GM23338 (cell line): Measurements from ENCODE around the gene SLC2A13. TPM values are rescaled to one million over a fixed set of nuclear protein-coding genes. Genes with fewer than 3 reads are reported as not detected.
"Not testable (repeated sequence)": the region's sequence is repeated elsewhere in the genome, so short reads cannot be mapped to it uniquely, and the experiment has no call there.

Experiments
- ATAC-seq: fragments of 200-7000 bp; cut with Tn5 transposase; 3 replicates; pipeline ENCODE4 v1.9.1; 2020
- DNase-seq: peaks from one replicate; pipeline ENCODE4 v3.0.0-alpha.2; 2015; ENCODE audit warnings: low spot score
- H2AFZ ChIP-seq: fragments of 200-600 bp; sonication (generic); 2 replicates; pipeline ENCODE4 v1.8.0; 2016; ENCODE audit warnings: antibody characterized with exemption, mild to moderate bottlenecking, moderate library complexity
- H3F3A ChIP-seq: fragments of 200-600 bp; sonication (generic); replicated peaks from 2 replicates; pipeline ENCODE4 v1.8.0; 2017; ENCODE audit warnings: antibody characterized with exemption, mixed run types, low read depth
- H3K27ac ChIP-seq: fragments of 200-600 bp; sonication (generic); 2 replicates; pipeline ENCODE4 v1.6.1; 2016; ENCODE audit warnings: low read depth
- H3K27me3 ChIP-seq: fragments of 200-600 bp; sonication (generic); 2 replicates; pipeline ENCODE4 v1.8.0; 2016; ENCODE audit warnings: mild to moderate bottlenecking, mixed run types, moderate library complexity; ENCODE audit not compliant: insufficient read depth
- H3K36me3 ChIP-seq: fragments of 200-600 bp; sonication (generic); 2 replicates; pipeline ENCODE4 v1.8.0; 2016; ENCODE audit warnings: mild to moderate bottlenecking; ENCODE audit not compliant: insufficient read depth
- H3K4me1 ChIP-seq: fragments of 200-600 bp; sonication (generic); 2 replicates; pipeline ENCODE4 v1.8.0; 2016; ENCODE audit warnings: mild to moderate bottlenecking, moderate library complexity; ENCODE audit not compliant: insufficient read depth
- H3K4me2 ChIP-seq: fragments of 200-600 bp; sonication (generic); 2 replicates; pipeline ENCODE4 v1.7.1; 2017; ENCODE audit warnings: mixed run types
- H3K4me3 ChIP-seq: fragments of 200-600 bp; sonication (generic); 2 replicates; pipeline ENCODE4 v1.6.1; 2016; ENCODE audit warnings: mixed run types
- H3K79me2 ChIP-seq: fragments of 200-600 bp; sonication (generic); replicated peaks from 2 replicates; pipeline ENCODE4 v1.8.0; 2017; ENCODE audit warnings: mild to moderate bottlenecking; ENCODE audit not compliant: insufficient read depth
- H3K9me2 ChIP-seq: fragments of 200-600 bp; sonication (generic); 2 replicates; pipeline ENCODE4 v1.8.0; 2017; ENCODE audit not compliant: insufficient read depth
- H4K20me1 ChIP-seq: fragments of 200-600 bp; sonication (generic); replicated peaks from 2 replicates; pipeline ENCODE4 v1.8.0; 2017; ENCODE audit warnings: mild to moderate bottlenecking; ENCODE audit not compliant: insufficient read depth
- H3K27ac Mint-ChIP-seq: 2 replicates; pipeline ENCODE4 v1.8.0; 2020; ENCODE audit warnings: inconsistent platforms, mild to moderate bottlenecking, moderate library complexity, mixed read lengths
- H3K27me3 Mint-ChIP-seq: 3 replicates; pipeline ENCODE4 v1.8.0; 2022; ENCODE audit warnings: low read depth, mild to moderate bottlenecking, moderate library complexity, mixed read lengths, inconsistent platforms; ENCODE audit not compliant: insufficient read depth, poor library complexity
- H3K36me3 Mint-ChIP-seq: 3 replicates; pipeline ENCODE4 v1.8.0; 2021; ENCODE audit warnings: low read depth, mild to moderate bottlenecking, inconsistent platforms, moderate library complexity, mixed read lengths
- H3K4me1 Mint-ChIP-seq: 3 replicates; pipeline ENCODE4 v1.8.0; 2020; ENCODE audit warnings: mild to moderate bottlenecking, inconsistent platforms, mixed read lengths
- H3K4me3 Mint-ChIP-seq: 3 replicates; pipeline ENCODE4 v1.8.0; 2021; ENCODE audit warnings: moderate library complexity, mild to moderate bottlenecking, inconsistent platforms, mixed read lengths
- H3K9me3 Mint-ChIP-seq: 3 replicates; pipeline ENCODE4 v1.8.0; 2020; ENCODE audit warnings: moderate library complexity, mild to moderate bottlenecking, inconsistent platforms, mixed read lengths
- CREB1 ChIP-seq: fragments of 250-450 bp; sonication (Bioruptor Pico); IDR thresholded peaks from 2 replicates; pipeline ENCODE4 v1.5.0; 2020; ENCODE audit warnings: low read depth, mild to moderate bottlenecking, moderate library complexity
- EZH2 ChIP-seq: fragments of 200-600 bp; sonication (generic); IDR thresholded peaks from one replicate; pipeline ENCODE4 v1.8.0; 2017; ENCODE audit warnings: antibody characterized with exemption, mild to moderate bottlenecking, low read depth; ENCODE audit not compliant: unreplicated experiment
- EZH2phosphoT487 ChIP-seq: fragments of 200-600 bp; sonication (generic); IDR thresholded peaks from one replicate; pipeline ENCODE4 v1.8.1; 2018; ENCODE audit warnings: antibody characterized with exemption; ENCODE audit not compliant: unreplicated experiment
- JUNB ChIP-seq: IDR thresholded peaks from one replicate; pipeline ENCODE4 v1.6.1; 2016; ENCODE audit warnings: antibody characterized with exemption; ENCODE audit not compliant: unreplicated experiment
- NANOG ChIP-seq: IDR thresholded peaks from 2 replicates; pipeline ENCODE4 v1.6.1; 2016; ENCODE audit warnings: antibody characterized with exemption, borderline replicate concordance
- POLR2AphosphoS5 ChIP-seq: IDR thresholded peaks from 2 replicates; pipeline ENCODE4 v1.6.1; 2016; ENCODE audit warnings: antibody characterized with exemption, low read depth
- REST ChIP-seq: IDR thresholded peaks from one replicate; pipeline ENCODE4 v1.6.1; 2018; ENCODE audit warnings: antibody characterized with exemption; ENCODE audit not compliant: unreplicated experiment
- STAT1 ChIP-seq: IDR thresholded peaks from one replicate; pipeline ENCODE4 v1.6.1; 2016; ENCODE audit warnings: antibody characterized with exemption; ENCODE audit not compliant: unreplicated experiment
- ZNF331 ChIP-seq: fragments of 250-450 bp; sonication (Bioruptor Pico); IDR thresholded peaks from 2 replicates; pipeline ENCODE4 v1.5.0; 2020; ENCODE audit warnings: low read depth, mild to moderate bottlenecking, moderate library complexity
- polyA plus RNA-seq: library from polyadenylated mRNA; unstranded; fragments of >200 nt; fragmentation: Nextera tagmentation; extraction: Ambion mirVana; gene quantifications from 2 replicates; pipeline ENCODE4 v1.2.1, GENCODE V29; 2016
- total RNA-seq: library from RNA; depleted of rRNA; stranded (reverse); fragments of >200 nt; shearing (Covaris generic); gene quantifications from 2 replicates; pipeline ENCODE4 v1.2.3, GENCODE V29; 2014
- TF ChIP-seq, protein P1 (sequence below): fragments of 250-450 bp; sonication (Bioruptor Pico); IDR thresholded peaks from 2 replicates; pipeline ENCODE4 v1.5.0; 2020; ENCODE audit warnings: mild to moderate bottlenecking, moderate library complexity
- TF ChIP-seq, protein P2 (sequence below): IDR thresholded peaks from 2 replicates; pipeline ENCODE4 v1.6.1; 2016; ENCODE audit warnings: antibody characterized with exemption
- TF ChIP-seq, protein P3 (sequence below), 2 experiments: fragments of 200-600 bp in 1 of 2; sonication (generic) in 1 of 2; conservative IDR thresholded peaks; 2 replicates each; pipeline versions ENCODE4 v1.5.1 to v1.6.1; 2016 to 2017; ENCODE audit warnings: antibody characterized with exemption in 2 of 2, low read depth in 2 of 2, mild to moderate bottlenecking in 2 of 2, moderate library complexity in 1 of 2

The SLC2A13 gene
- total and polyA plus RNA-seq, 2 experiments from 2014 or later, result 6.8 to 22.7 TPM

- H2AFZ ChIP-seq, result no peak overlapping the region
- no peaks in the 10 kb centered on the region for H3K9me2 ChIP-seq
- Mint-ChIP-seq H3K4me3 (no peak overlapping the region), H3K27ac (no peak overlapping the region), H3K9me3 (no peaks in the 10 kb centered on the region), H3K27me3 (peaks cover 2% of the 10 kb centered on the region), H3K36me3 (peaks cover 9% of the 10 kb centered on the region), H3K4me1 (peaks cover 2% of the 10 kb centered on the region)
- TF ChIP-seq, protein P1, sequence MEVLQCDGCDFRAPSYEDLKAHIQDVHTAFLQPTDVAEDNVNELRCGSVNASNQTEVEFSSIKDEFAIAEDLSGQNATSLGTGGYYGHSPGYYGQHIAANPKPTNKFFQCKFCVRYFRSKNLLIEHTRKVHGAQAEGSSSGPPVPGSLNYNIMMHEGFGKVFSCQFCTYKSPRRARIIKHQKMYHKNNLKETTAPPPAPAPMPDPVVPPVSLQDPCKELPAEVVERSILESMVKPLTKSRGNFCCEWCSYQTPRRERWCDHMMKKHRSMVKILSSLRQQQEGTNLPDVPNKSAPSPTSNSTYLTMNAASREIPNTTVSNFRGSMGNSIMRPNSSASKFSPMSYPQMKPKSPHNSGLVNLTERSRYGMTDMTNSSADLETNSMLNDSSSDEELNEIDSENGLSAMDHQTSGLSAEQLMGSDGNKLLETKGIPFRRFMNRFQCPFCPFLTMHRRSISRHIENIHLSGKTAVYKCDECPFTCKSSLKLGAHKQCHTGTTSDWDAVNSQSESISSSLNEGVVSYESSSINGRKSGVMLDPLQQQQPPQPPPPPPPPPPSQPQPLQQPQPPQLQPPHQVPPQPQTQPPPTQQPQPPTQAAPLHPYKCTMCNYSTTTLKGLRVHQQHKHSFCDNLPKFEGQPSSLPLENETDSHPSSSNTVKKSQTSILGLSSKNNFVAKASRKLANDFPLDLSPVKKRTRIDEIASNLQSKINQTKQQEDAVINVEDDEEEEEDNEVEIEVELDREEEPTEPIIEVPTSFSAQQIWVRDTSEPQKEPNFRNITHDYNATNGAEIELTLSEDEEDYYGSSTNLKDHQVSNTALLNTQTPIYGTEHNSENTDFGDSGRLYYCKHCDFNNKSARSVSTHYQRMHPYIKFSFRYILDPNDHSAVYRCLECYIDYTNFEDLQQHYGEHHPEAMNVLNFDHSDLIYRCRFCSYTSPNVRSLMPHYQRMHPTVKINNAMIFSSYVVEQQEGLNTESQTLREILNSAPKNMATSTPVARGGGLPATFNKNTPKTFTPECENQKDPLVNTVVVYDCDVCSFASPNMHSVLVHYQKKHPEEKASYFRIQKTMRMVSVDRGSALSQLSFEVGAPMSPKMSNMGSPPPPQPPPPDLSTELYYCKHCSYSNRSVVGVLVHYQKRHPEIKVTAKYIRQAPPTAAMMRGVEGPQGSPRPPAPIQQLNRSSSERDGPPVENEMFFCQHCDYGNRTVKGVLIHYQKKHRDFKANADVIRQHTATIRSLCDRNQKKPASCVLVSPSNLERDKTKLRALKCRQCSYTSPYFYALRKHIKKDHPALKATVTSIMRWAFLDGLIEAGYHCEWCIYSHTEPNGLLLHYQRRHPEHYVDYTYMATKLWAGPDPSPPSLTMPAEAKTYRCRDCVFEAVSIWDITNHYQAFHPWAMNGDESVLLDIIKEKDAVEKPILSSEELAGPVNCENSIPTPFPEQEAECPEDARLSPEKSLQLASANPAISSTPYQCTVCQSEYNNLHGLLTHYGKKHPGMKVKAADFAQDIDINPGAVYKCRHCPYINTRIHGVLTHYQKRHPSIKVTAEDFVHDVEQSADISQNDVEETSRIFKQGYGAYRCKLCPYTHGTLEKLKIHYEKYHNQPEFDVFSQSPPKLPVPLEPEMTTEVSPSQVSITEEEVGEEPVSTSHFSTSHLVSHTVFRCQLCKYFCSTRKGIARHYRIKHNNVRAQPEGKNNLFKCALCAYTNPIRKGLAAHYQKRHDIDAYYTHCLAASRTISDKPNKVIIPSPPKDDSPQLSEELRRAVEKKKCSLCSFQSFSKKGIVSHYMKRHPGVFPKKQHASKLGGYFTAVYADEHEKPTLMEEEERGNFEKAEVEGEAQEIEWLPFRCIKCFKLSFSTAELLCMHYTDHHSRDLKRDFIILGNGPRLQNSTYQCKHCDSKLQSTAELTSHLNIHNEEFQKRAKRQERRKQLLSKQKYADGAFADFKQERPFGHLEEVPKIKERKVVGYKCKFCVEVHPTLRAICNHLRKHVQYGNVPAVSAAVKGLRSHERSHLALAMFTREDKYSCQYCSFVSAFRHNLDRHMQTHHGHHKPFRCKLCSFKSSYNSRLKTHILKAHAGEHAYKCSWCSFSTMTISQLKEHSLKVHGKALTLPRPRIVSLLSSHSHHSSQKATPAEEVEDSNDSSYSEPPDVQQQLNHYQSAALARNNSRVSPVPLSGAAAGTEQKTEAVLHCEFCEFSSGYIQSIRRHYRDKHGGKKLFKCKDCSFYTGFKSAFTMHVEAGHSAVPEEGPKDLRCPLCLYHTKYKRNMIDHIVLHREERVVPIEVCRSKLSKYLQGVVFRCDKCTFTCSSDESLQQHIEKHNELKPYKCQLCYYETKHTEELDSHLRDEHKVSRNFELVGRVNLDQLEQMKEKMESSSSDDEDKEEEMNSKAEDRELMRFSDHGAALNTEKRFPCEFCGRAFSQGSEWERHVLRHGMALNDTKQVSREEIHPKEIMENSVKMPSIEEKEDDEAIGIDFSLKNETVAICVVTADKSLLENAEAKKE (CRISPR knock-in tag), result no peak
- TF ChIP-seq NANOG, result no peak
- no peak for TF ChIP-seq JUNB
- TF ChIP-seq CREB1 (CRISPR knock-in tag), result no peak
- TF ChIP-seq REST, result no peak
- TF ChIP-seq POLR2AphosphoS5, result no peak
- TF ChIP-seq EZH2, result no peak
- no peak for TF ChIP-seq EZH2phosphoT487
- TF ChIP-seq, protein P2, sequence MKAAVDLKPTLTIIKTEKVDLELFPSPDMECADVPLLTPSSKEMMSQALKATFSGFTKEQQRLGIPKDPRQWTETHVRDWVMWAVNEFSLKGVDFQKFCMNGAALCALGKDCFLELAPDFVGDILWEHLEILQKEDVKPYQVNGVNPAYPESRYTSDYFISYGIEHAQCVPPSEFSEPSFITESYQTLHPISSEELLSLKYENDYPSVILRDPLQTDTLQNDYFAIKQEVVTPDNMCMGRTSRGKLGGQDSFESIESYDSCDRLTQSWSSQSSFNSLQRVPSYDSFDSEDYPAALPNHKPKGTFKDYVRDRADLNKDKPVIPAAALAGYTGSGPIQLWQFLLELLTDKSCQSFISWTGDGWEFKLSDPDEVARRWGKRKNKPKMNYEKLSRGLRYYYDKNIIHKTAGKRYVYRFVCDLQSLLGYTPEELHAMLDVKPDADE, result no peak
- no peak for TF ChIP-seq STAT1
- TF ChIP-seq, protein P3, sequence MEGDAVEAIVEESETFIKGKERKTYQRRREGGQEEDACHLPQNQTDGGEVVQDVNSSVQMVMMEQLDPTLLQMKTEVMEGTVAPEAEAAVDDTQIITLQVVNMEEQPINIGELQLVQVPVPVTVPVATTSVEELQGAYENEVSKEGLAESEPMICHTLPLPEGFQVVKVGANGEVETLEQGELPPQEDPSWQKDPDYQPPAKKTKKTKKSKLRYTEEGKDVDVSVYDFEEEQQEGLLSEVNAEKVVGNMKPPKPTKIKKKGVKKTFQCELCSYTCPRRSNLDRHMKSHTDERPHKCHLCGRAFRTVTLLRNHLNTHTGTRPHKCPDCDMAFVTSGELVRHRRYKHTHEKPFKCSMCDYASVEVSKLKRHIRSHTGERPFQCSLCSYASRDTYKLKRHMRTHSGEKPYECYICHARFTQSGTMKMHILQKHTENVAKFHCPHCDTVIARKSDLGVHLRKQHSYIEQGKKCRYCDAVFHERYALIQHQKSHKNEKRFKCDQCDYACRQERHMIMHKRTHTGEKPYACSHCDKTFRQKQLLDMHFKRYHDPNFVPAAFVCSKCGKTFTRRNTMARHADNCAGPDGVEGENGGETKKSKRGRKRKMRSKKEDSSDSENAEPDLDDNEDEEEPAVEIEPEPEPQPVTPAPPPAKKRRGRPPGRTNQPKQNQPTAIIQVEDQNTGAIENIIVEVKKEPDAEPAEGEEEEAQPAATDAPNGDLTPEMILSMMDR (conservative IDR thresholded peaks at IDR 0.05; ENCODE audit: low read depth in 2 of 2), result no peak
- no peak for TF ChIP-seq ZNF331
- H4K20me1 ChIP-seq, result no peaks in the 10 kb centered on the region
- H3K4me3 ChIP-seq, result no peak overlapping the region
- DNase-seq, result no peak
- ATAC-seq, result no peak
- no peaks in the 10 kb centered on the region for H3K79me2 ChIP-seq
- no peaks in the 10 kb centered on the region for H3K4me1 ChIP-seq
- no peaks in the 10 kb centered on the region for H3K27me3 ChIP-seq
- H3K27ac ChIP-seq, result no peak overlapping the region
- no peaks in the 10 kb centered on the region for H3K36me3 ChIP-seq
- H3K4me2 ChIP-seq, result no peak overlapping the region
- H3F3A ChIP-seq, result no peaks in the 10 kb centered on the region
These were observed 253.5 kb downstream of the SLC2A13 start for GRCh38 chr12:39852346-39852745.

GRCh38 chr12:39848218-39848617 is 257.7 kb downstream of the SLC2A13 start:
- H3K27me3 Mint-ChIP-seq, H3K4me3 Mint-ChIP-seq, H3K9me3 Mint-ChIP-seq, H2AFZ ChIP-seq, H3K4me1 ChIP-seq, H3K27ac ChIP-seq, H3K27me3 ChIP-seq, H3K4me1 Mint-ChIP-seq, H3K4me3 ChIP-seq, H3F3A ChIP-seq, H3K27ac Mint-ChIP-seq, H3K4me2 ChIP-seq, H3K9me2 ChIP-seq, H4K20me1 ChIP-seq, H3K79me2 ChIP-seq, ATAC-seq, H3K36me3 ChIP-seq, H3K36me3 Mint-ChIP-seq, DNase-seq: not testable (repeated sequence)
